GM23248 (cell line): ENCODE measurements around the gene PTPRE. TPM values are rescaled to one million over a fixed set of nuclear protein-coding genes. Genes with fewer than 3 reads are reported as not detected.

Source experiments
- DNase-seq: peaks from one replicate; pipeline ENCODE4 v3.0.0-alpha.2; 2015
- H2AFZ ChIP-seq: fragments of 200-600 bp; sonication (generic); 2 replicates; pipeline ENCODE4 v1.6.1; 2016; ENCODE audit warnings: antibody characterized with exemption
- H3F3A ChIP-seq: fragments of 200-600 bp; sonication (generic); 2 replicates; pipeline ENCODE4 v1.6.1; 2016; ENCODE audit warnings: mild to moderate bottlenecking, antibody characterized with exemption, mixed run types; ENCODE audit not compliant: insufficient read depth
- H3K27ac ChIP-seq: fragments of 200-600 bp; sonication (generic); 2 replicates; pipeline ENCODE4 v1.5.1; 2016; ENCODE audit warnings: mild to moderate bottlenecking
- H3K27me3 ChIP-seq: fragments of 200-600 bp; sonication (generic); replicated peaks from 2 replicates; pipeline ENCODE4 v1.6.1; 2016; ENCODE audit warnings: mild to moderate bottlenecking; ENCODE audit not compliant: insufficient read depth
- H3K36me3 ChIP-seq: fragments of 200-600 bp; sonication (generic); 2 replicates; pipeline ENCODE4 v1.6.1; 2016; ENCODE audit warnings: low read depth, mild to moderate bottlenecking
- H3K4me1 ChIP-seq: fragments of 200-600 bp; sonication (generic); 2 replicates; pipeline ENCODE4 v1.6.1; 2016; ENCODE audit warnings: mild to moderate bottlenecking; ENCODE audit not compliant: insufficient read depth
- H3K4me2 ChIP-seq: fragments of 200-600 bp; sonication (generic); one replicate; pipeline ENCODE4 v1.6.1; 2016; ENCODE audit warnings: mild to moderate bottlenecking; ENCODE audit not compliant: unreplicated experiment
- H3K4me3 ChIP-seq: fragments of 200-600 bp; sonication (generic); 2 replicates; pipeline ENCODE4 v1.5.1; 2016; ENCODE audit warnings: mild to moderate bottlenecking
- H3K79me2 ChIP-seq: fragments of 200-600 bp; sonication (generic); 2 replicates; pipeline ENCODE4 v1.6.1; 2016; ENCODE audit warnings: mild to moderate bottlenecking; ENCODE audit not compliant: insufficient read depth
- H3K9ac ChIP-seq: fragments of 200-600 bp; sonication (generic); 2 replicates; pipeline ENCODE4 v1.6.1; 2016; ENCODE audit warnings: mild to moderate bottlenecking
- H3K9me2 ChIP-seq: fragments of 200-600 bp; sonication (generic); 2 replicates; pipeline ENCODE4 v1.6.1; 2016; ENCODE audit warnings: mixed run types, mild to moderate bottlenecking, moderate library complexity; ENCODE audit not compliant: insufficient read depth
- H3K9me3 ChIP-seq: fragments of 200-600 bp; sonication (generic); one replicate; pipeline ENCODE4 v1.6.1; 2017; ENCODE audit warnings: low read depth
- H4K20me1 ChIP-seq: fragments of 200-600 bp; sonication (generic); 2 replicates; pipeline ENCODE4 v1.6.0; 2016; ENCODE audit not compliant: insufficient read depth
- EZH2 ChIP-seq: fragments of 200-600 bp; sonication (generic); IDR thresholded peaks from 2 replicates; pipeline ENCODE4 v1.6.1; 2018; ENCODE audit warnings: antibody characterized with exemption, mild to moderate bottlenecking; ENCODE audit not compliant: insufficient read depth, poor library complexity, severe bottlenecking
- EZH2phosphoT487 ChIP-seq: fragments of 200-600 bp; sonication (generic); IDR thresholded peaks from 2 replicates; pipeline ENCODE4 v1.6.1; 2018; ENCODE audit warnings: antibody characterized with exemption, moderate library complexity, mild to moderate bottlenecking, low read depth; ENCODE audit not compliant: insufficient read depth
- WGBS, 2 experiments: methylation state at CpG; one replicate each; pipeline ENCODE4 v1.1.6; 2015 to 2017; ENCODE audit warnings: low lambda C conversion rate in 2 of 2, low coverage in 1 of 2; ENCODE audit errors: missing lambda C conversion rate in 2 of 2; 5-methylcytosine and 5-hydroxymethylcytosine counted together
- in situ Hi-C: fragments of 300-500 bp; cut with MboI; formaldehyde crosslinking; loops from 2 replicates; pipeline ENCODE4 v1.15.0; 2020
- polyA plus RNA-seq: library from polyadenylated mRNA; unstranded; fragments of >200 nt; fragmentation: Nextera tagmentation; extraction: Ambion mirVana; gene quantifications from 2 replicates; pipeline ENCODE4 v1.2.1, GENCODE V29; 2016
- total RNA-seq: library from RNA; depleted of rRNA; stranded (reverse); fragments of >200 nt; shearing (Covaris generic); gene quantifications from 2 replicates; pipeline ENCODE4 v1.2.3, GENCODE V29; 2014

PTPRE gene
- total and polyA plus RNA-seq, 2 experiments from 2014 or later = 2.7 to 4.7 TPM

- DNase-seq = no peak
- no peak overlapping the region for H2AFZ ChIP-seq
- H3K36me3 ChIP-seq = no peaks in the 10 kb centered on the region
- H3K9ac ChIP-seq = no peak overlapping the region
- H3K27me3 ChIP-seq = no peaks in the 10 kb centered on the region
- peaks cover 13% of the 10 kb centered on the region for H3F3A ChIP-seq
- no peaks in the 10 kb centered on the region for H4K20me1 ChIP-seq
- no peaks in the 10 kb centered on the region for H3K9me3 ChIP-seq
- H3K4me1 ChIP-seq = peaks cover 19% of the 10 kb centered on the region
- H3K4me3 ChIP-seq = no peak overlapping the region
- H3K4me2 ChIP-seq = no peak overlapping the region
- no peak overlapping the region for H3K27ac ChIP-seq
- no peaks in the 10 kb centered on the region for H3K79me2 ChIP-seq
- 88 to 93% methylated on average over 4 of the region's 4 CpGs for WGBS, 2 experiments
- TF ChIP-seq EZH2phosphoT487 = no peak
- no peak for TF ChIP-seq EZH2
- in situ Hi-C loops = no loop called here
- no peaks in the 10 kb centered on the region for H3K9me2 ChIP-seq
Observed at GRCh38 chr10:127972751-127973357, 66.0 kb downstream of the PTPRE start.

- Histone ChIP-seq H4K20me1 (no peaks in the 10 kb centered on the region), H3K27ac (no peak overlapping the region), H3K4me2 (no peak overlapping the region), H3K4me3 (no peak overlapping the region), H3K27me3 (no peaks in the 10 kb centered on the region), H3K9ac (no peak overlapping the region), H3K4me1 (peaks cover 24% of the 10 kb centered on the region), H3K9me2 (no peaks in the 10 kb centered on the region), H3K36me3 (no peaks in the 10 kb centered on the region), H3F3A (peaks cover 16% of the 10 kb centered on the region), H3K79me2 (no peaks in the 10 kb centered on the region), H3K9me3 (no peaks in the 10 kb centered on the region), H2AFZ (no peak overlapping the region)
- DNase-seq = no peak
- 66 to 72% methylated on average over 10 of the region's 10 CpGs for WGBS, 2 experiments
- TF ChIP-seq EZH2phosphoT487 (no peak), EZH2 (no peak)
- in situ Hi-C loops = no loop called here
Observed at GRCh38 chr10:127973791-127974311, 66.9 kb downstream of the PTPRE start.

- Histone ChIP-seq H3K27ac (no peak overlapping the region), H3K79me2 (no peaks in the 10 kb centered on the region), H4K20me1 (no peaks in the 10 kb centered on the region), H3K36me3 (no peaks in the 10 kb centered on the region), H3K4me2 (no peak overlapping the region), H3K9me3 (no peaks in the 10 kb centered on the region), H3K9ac (no peak overlapping the region), H3K27me3 (no peaks in the 10 kb centered on the region), H3F3A (peaks cover 16% of the 10 kb centered on the region), H3K9me2 (no peaks in the 10 kb centered on the region), H3K4me1 (peaks cover 24% of the 10 kb centered on the region), H2AFZ (no peak overlapping the region), H3K4me3 (no peak overlapping the region)
- TF ChIP-seq EZH2phosphoT487 (no peak), EZH2 (no peak)
- 83 to 89% methylated on average over 9 of the region's 9 CpGs for WGBS, 2 experiments
- in situ Hi-C loops = no loop called here
- DNase-seq = no peak
Observed at GRCh38 chr10:127974911-127975310, 68.0 kb downstream of the PTPRE start.

- in situ Hi-C loops = no loop called here
- no peak overlapping the region for H3K4me3 ChIP-seq
- H3K36me3 ChIP-seq = no peaks in the 10 kb centered on the region
- H2AFZ ChIP-seq = peak overlapping the region; percentile 27
- no peak for TF ChIP-seq EZH2
- TF ChIP-seq EZH2phosphoT487 = no peak
- H3K79me2 ChIP-seq = no peaks in the 10 kb centered on the region
- no peaks in the 10 kb centered on the region for H3K27me3 ChIP-seq
- DNase-seq = peak; percentile 41
- WGBS, 2 experiments = 35 to 41% methylated on average over 7 of the region's 7 CpGs
- H3K27ac ChIP-seq = no peak overlapping the region
- H3F3A ChIP-seq = peaks cover 16% of the 10 kb centered on the region
- H3K4me1 ChIP-seq = peaks cover 24% of the 10 kb centered on the region
- no peak overlapping the region for H3K9ac ChIP-seq
- no peak overlapping the region for H3K4me2 ChIP-seq
- no peaks in the 10 kb centered on the region for H3K9me3 ChIP-seq
- H3K9me2 ChIP-seq = no peaks in the 10 kb centered on the region
- no peaks in the 10 kb centered on the region for H4K20me1 ChIP-seq
Observed at GRCh38 chr10:127976286-127976685, 69.4 kb downstream of the PTPRE start.
